GM18858 (cell line): Measurements from ENCODE around the gene VAMP3.
"Not testable (repeated sequence)": the region's sequence is repeated elsewhere in the genome, so short reads cannot be mapped to it uniquely, and the experiment has no call there.

Source experiments
- ATAC-seq: cut with Tn5 transposase; IDR thresholded peaks from one replicate; pipeline ENCODE4 v1.9.1; 2021; ENCODE audit not compliant: unreplicated experiment

VAMP3 gene

GRCh38 chr1:7767176-7767575 lies 3.9 kb upstream of the VAMP3 start:
- ATAC-seq = no peak

- ATAC-seq = no peak
Observed at GRCh38 chr1:7768583-7768982, 2.5 kb upstream of the VAMP3 start.

GRCh38 chr1:7769673-7770412 lies 1.3 kb upstream of the VAMP3 start:
- no peak for ATAC-seq

- ATAC-seq = no peak
Observed at GRCh38 chr1:7770669-7770996, 463 bp upstream of the VAMP3 start.

GRCh38 chr1:7771823-7772299 lies 765 bp downstream of the VAMP3 start:
- no peak for ATAC-seq

- ATAC-seq = no peak
Observed at GRCh38 chr1:7777591-7777990, 6.5 kb downstream of the VAMP3 start.

- ATAC-seq = no peak
Observed at GRCh38 chr1:7778133-7778628, 7.1 kb downstream of the VAMP3 start.

- no peak for ATAC-seq
Observed at GRCh38 chr1:7780976-7781375, 9.9 kb downstream of the VAMP3 start.

GRCh38 chr1:7781501-7781900 lies 10.4 kb downstream of the VAMP3 start:
- ATAC-seq = no peak

- ATAC-seq = no peak
Observed at GRCh38 chr1:7781923-7782495, 10.9 kb downstream of the VAMP3 start.

GRCh38 chr1:7783178-7783711 lies 12.1 kb downstream of the VAMP3 start:
- ATAC-seq = no peak

- peak; percentile 78 for ATAC-seq
Observed at GRCh38 chr1:7783826-7784491, 12.9 kb downstream of the VAMP3 start, which contains the start of gene PER3. Gene PER3 (plus strand): TSS chr1:7784291. CDS start chr1:7784878, 587 bp downstream.

- ATAC-seq = no peak
Observed at GRCh38 chr1:7784492-7785071, 13.5 kb downstream of the VAMP3 start.

- no peak for ATAC-seq
Observed at GRCh38 chr1:7785108-7785507, 14.0 kb downstream of the VAMP3 start.

GRCh38 chr1:7786795-7787194 lies 15.7 kb downstream of the VAMP3 start:
- no peak for ATAC-seq

GRCh38 chr1:7789828-7790227 lies 18.7 kb downstream of the VAMP3 start:
- ATAC-seq = no peak

GRCh38 chr1:7791027-7791426 lies 19.9 kb downstream of the VAMP3 start:
- ATAC-seq = not testable (repeated sequence)

GRCh38 chr1:7795406-7795805 lies 24.3 kb downstream of the VAMP3 start:
- no peak for ATAC-seq

GRCh38 chr1:7805460-7805859 lies 34.4 kb downstream of the VAMP3 start:
- ATAC-seq = no peak

- no peak for ATAC-seq
Observed at GRCh38 chr1:7808253-7808844, 37.3 kb downstream of the VAMP3 start.

- no peak for ATAC-seq
Observed at GRCh38 chr1:7809742-7810141, 38.6 kb downstream of the VAMP3 start.
